Activated naive CD8-positive, alpha-beta T cell (primary cell): ENCODE measurements around the gene OLAH.

ENCODE experiments used
- H3K27ac Mint-ChIP-seq: one replicate; pipeline ENCODE4 v1.8.0; 2021; ENCODE audit warnings: mixed read lengths
- H3K27me3 Mint-ChIP-seq: one replicate; pipeline ENCODE4 v1.8.0; 2021; ENCODE audit warnings: mixed read lengths
- H3K36me3 Mint-ChIP-seq: one replicate; pipeline ENCODE4 v1.8.0; 2021; ENCODE audit warnings: mixed read lengths
- H3K4me1 Mint-ChIP-seq: one replicate; pipeline ENCODE4 v1.8.0; 2021; ENCODE audit warnings: low read depth, mixed read lengths
- H3K4me3 Mint-ChIP-seq: one replicate; pipeline ENCODE4 v1.8.0; 2021; ENCODE audit warnings: mild to moderate bottlenecking, mixed read lengths
- H3K9me3 Mint-ChIP-seq: one replicate; pipeline ENCODE4 v1.8.0; 2021; ENCODE audit warnings: low read depth, mixed read lengths

OLAH gene

DNA sequence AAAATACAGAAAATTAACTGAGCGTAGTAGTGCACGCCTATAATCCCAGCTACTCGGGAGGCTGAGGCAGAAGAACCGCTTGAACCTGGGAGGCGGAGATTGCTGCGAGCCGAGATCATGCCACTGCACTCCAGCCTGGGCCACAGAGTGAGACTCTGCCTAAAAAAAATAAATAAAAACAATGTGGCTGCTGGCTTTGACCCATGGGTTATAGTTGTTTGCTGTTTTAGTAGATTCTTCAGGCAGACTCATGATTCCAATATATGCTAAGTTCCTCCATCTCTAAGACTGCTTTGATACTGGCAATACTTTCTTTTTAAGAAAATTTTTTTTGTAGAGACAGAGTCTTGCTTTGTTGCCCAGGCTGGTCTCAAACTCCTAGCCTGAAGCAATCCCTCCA is 8.4 kb downstream of the OLAH start:
- no peak overlapping the region for H3K4me3 Mint-ChIP-seq
- no peaks in the 10 kb centered on the region for H3K36me3 Mint-ChIP-seq
- H3K9me3 Mint-ChIP-seq = no peaks in the 10 kb centered on the region
- no peak overlapping the region for H3K27ac Mint-ChIP-seq
- H3K27me3 Mint-ChIP-seq = no peaks in the 10 kb centered on the region
- H3K4me1 Mint-ChIP-seq = no peaks in the 10 kb centered on the region

DNA sequence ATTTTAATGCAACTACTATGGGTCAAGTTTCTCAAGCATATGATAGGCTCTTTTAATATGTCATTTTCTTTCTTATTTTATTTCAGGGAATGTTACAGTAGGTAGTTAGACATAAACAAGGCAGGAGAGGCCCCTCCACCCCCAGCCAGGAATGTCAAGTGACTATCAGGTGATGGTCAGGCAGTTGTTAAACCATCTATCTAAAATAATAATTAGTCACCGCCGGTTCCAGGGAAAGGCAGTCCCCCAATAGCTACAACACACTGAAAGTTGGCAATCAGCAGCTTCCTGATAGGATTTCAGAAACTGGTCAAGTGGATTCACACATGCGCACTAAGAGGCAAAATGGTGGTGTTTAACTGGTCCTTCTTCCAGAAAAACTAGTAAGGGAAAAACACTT is 9.3 kb downstream of the OLAH start:
- no peaks in the 10 kb centered on the region for H3K36me3 Mint-ChIP-seq
- no peaks in the 10 kb centered on the region for H3K4me1 Mint-ChIP-seq
- no peaks in the 10 kb centered on the region for H3K9me3 Mint-ChIP-seq
- H3K27me3 Mint-ChIP-seq = peaks cover 2% of the 10 kb centered on the region
- no peak overlapping the region for H3K4me3 Mint-ChIP-seq
- no peak overlapping the region for H3K27ac Mint-ChIP-seq

DNA sequence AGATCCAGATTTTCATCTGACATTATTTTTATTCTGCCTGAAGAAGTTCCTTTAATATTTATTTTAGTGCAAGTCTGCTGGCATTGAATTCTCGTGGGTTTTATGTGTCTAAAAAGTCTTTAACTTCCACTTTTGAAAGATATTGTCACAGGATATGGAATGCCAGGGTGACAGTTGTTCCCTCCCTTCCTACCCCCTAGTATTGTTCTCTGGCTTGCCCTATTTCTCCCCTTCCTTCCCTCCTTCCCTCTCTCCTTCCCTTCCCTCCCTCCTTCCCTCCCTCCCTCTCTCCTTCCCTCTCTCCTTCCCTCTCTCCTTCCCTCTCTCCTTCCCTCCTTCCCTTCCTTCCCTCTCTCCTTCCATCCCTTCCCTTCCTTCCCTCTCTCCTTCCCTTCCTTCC is 14.9 kb downstream of the OLAH start:
- peaks cover 7% of the 10 kb centered on the region for H3K36me3 Mint-ChIP-seq
- H3K27ac Mint-ChIP-seq = no peak overlapping the region
- H3K9me3 Mint-ChIP-seq = peaks cover 11% of the 10 kb centered on the region
- H3K4me3 Mint-ChIP-seq = no peak overlapping the region
- peaks cover 5% of the 10 kb centered on the region for H3K27me3 Mint-ChIP-seq
- no peaks in the 10 kb centered on the region for H3K4me1 Mint-ChIP-seq

DNA sequence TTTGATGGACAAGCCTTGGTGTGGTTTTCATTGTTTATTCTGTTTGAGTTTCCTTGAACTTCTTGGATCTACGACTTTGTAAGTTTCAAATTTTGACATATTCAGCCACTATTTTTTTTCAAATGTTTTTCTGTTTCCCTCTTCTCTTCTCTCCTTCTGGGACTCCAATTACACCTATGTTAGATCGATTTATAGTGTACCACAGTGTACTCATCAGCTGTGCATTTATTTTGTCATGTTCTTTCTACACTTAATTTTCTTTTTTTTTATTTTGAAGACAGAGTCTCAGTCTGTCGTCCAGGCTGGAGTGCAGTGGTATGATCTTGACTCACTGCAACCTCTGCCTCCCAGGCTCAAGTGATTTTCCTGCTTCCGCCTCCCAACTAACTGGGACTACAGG is 16.2 kb downstream of the OLAH start:
- Mint-ChIP-seq H3K27me3 (peaks cover 8% of the 10 kb centered on the region), H3K4me3 (no peak overlapping the region), H3K4me1 (no peaks in the 10 kb centered on the region), H3K9me3 (peaks cover 11% of the 10 kb centered on the region), H3K27ac (no peak overlapping the region), H3K36me3 (peaks cover 7% of the 10 kb centered on the region)

DNA sequence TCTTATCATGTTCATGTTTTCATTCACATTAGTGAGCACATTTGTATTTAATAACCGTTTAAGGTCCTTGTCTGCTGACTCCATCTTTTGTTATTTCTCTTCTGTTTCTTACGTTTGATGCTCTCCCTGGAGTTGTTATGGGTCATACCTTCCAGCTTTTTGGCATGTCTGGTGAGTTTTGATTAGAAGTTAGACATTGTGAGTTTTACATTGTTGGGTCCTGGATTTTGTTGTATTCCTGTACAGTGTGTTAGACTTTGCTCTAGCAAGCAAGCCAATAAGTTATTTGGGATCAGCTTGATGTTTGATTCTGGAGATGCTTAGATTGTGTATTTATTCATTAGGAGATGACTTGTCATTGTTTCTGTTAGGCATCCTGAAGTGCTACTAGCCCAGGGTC is 16.9 kb downstream of the OLAH start:
- Mint-ChIP-seq H3K4me1 (no peaks in the 10 kb centered on the region), H3K4me3 (no peak overlapping the region), H3K36me3 (peaks cover 12% of the 10 kb centered on the region), H3K27me3 (peaks cover 11% of the 10 kb centered on the region), H3K9me3 (peaks cover 16% of the 10 kb centered on the region), H3K27ac (no peak overlapping the region)

DNA sequence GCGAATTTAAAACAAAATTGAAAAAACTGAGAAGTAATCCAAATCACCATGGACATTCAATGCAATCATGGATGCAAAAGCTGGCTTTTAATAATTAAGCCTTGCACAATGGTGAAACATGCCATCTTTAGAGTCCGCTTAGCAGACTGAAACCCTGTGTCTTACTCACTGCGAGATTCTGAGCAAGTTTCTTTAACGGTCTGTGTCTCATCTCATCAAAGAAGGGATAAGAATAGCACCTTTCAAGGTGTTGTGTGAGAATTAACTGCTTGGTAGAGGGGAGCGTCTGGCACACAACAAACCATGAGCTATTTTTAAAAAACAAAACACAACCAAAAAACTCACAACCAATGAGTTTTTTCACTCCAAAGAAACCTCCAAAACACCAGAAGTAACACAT is 23.4 kb downstream of the OLAH start:
- Mint-ChIP-seq H3K27ac (no peak overlapping the region), H3K27me3 (peaks cover 7% of the 10 kb centered on the region), H3K4me3 (no peak overlapping the region), H3K9me3 (peaks cover 5% of the 10 kb centered on the region), H3K4me1 (no peaks in the 10 kb centered on the region), H3K36me3 (peaks cover 6% of the 10 kb centered on the region)

DNA sequence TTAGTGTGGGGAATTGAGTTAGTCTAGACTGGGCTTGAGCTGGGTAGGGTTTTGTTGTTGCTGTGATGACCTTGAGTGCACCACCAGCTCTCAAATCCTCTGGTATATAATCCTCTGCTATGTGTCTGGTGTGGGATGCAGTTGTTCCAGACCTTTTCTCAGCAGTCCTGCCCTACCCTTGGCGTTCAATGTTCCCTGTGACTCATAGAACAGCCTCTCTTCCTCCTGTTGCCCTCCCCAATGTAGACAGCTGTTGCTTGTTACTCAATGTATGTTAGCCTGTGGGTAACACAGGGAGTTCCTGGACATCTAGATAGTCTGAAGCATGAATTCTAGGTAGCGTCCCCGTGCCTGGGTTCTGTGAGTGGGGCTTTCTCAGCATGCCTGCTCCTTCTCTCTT is 25.1 kb downstream of the OLAH start:
- Mint-ChIP-seq H3K27me3 (peaks cover 9% of the 10 kb centered on the region), H3K9me3 (peaks cover 5% of the 10 kb centered on the region), H3K27ac (no peak overlapping the region), H3K4me3 (no peak overlapping the region), H3K4me1 (no peaks in the 10 kb centered on the region), H3K36me3 (peaks cover 6% of the 10 kb centered on the region)

DNA sequence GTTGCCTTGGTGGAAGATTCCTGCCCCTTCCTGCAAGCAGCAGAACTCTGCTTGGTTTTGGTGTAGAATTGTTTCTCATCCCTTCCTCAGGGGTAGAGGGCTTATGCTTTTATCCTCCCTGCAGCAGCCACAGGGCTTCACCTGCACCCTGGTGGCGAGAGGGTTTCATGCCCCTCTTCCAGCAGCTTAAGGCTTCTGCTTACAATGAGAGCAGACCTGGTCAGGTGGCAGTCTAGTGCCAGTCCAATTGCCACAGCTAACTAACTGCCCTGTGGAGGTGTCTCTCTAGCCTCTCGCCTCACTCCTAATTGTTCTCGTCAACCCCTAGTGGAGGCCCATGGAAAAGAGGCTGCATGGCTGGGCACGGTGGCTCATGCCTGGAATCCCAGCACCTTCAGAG is 25.5 kb downstream of the OLAH start:
- no peak overlapping the region for H3K27ac Mint-ChIP-seq
- H3K27me3 Mint-ChIP-seq = peaks cover 7% of the 10 kb centered on the region
- H3K36me3 Mint-ChIP-seq = peaks cover 6% of the 10 kb centered on the region
- peaks cover 5% of the 10 kb centered on the region for H3K9me3 Mint-ChIP-seq
- no peak overlapping the region for H3K4me3 Mint-ChIP-seq
- no peaks in the 10 kb centered on the region for H3K4me1 Mint-ChIP-seq

DNA sequence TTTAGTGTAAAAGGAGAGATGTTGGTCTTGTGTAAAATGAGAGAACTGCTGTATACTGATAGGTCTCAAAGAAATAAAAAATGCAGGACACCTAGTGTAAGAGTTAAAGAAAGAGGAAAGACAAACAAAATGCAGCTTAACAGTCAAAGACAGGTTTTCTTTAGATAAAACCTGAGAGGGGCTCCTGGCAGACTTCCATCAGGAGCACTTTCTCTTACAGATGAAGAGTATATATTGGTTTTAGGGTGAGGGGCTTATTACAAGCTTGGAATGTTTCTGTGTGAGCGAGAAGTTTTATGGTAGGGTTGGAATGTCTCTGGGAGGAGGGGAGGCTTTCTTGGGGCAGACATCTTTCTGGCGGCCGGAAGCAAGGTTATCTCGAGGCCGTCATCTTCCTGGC is 28.6 kb downstream of the OLAH start:
- H3K4me3 Mint-ChIP-seq = no peak overlapping the region
- H3K4me1 Mint-ChIP-seq = no peaks in the 10 kb centered on the region
- no peak overlapping the region for H3K27ac Mint-ChIP-seq
- peaks cover 3% of the 10 kb centered on the region for H3K27me3 Mint-ChIP-seq
- no peaks in the 10 kb centered on the region for H3K36me3 Mint-ChIP-seq
- no peaks in the 10 kb centered on the region for H3K9me3 Mint-ChIP-seq

DNA sequence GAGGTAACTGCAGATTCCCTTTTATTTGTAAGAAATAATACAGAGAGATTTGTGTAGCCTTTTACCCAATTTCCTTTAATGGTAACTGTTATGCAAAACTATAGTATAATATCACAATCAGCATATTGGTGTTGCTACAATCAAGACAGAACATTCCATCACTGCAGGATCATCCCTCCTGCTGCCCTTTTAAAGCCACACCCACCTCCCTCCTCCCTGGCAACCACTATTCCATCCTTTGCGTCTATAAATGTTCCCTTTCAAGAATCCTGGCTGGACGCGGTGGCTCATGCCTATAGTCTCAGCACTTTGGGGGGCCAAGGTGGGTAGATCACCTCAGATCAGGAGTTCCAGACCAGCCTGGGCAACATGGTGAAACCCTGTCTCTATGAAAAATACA is 31.7 kb downstream of the OLAH start:
- Mint-ChIP-seq H3K27ac (no peak overlapping the region), H3K36me3 (no peaks in the 10 kb centered on the region), H3K27me3 (peaks cover 3% of the 10 kb centered on the region), H3K9me3 (no peaks in the 10 kb centered on the region), H3K4me3 (no peak overlapping the region), H3K4me1 (no peaks in the 10 kb centered on the region)

DNA sequence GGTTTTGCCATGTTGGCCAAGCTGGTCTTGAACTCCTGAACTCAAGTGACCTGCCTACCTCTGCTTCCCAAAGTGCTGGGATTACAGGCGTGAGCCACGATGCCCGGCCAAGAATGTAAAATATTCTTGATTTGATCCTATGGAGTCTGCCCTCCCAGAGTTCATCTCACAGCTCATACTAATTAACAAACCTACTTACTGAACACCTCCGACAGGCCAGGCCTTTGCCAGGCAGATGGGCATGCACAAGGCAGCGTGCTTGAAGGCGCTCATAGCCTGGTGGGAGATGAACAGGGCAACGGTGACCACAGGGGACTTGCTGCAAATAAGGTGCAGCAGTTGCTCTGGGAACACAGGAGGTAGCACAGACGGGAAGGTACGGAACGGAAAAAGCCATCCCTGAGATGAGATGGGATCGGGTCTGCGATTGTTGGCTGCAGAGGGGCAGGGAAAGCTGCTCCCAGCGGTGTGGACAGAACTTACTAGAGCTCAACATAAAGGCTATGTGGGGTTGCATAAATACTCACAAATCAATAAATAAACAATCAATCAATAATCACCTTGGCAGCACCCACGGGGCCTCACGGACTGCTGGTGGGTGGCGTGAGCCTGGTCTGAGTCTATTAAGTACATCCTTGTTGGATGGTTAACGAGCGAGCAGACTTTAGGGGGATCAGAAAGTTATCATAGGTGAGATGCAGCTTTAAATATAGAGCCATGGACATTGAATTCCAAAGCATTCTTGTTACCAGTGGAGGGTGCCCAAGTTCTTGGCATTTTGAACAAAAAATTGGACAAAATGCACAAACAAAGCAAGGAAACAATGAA is 40.1 kb downstream of the OLAH start:
- no peak overlapping the region for H3K4me3 Mint-ChIP-seq

DNA sequence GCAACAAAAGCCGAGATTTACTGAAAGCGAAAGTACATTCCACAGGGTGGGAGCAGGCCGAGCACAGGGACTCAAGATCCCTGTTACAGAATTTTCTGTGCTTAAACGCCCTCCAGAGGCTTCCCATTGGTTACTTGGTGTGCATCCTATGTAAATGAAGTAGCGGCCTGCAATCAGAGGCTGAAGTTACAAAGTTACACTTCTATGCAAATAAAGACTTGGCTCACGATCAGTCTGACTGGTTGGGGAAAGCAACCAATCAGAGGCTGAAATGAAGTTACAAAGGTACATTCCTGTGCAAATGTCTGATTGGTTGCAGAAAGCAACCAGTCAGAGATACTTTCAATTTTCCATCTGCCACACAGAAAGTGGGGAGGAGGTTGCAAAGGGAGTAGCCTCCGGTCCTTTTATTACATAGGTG is 40.8 kb downstream of the OLAH start:
- Mint-ChIP-seq H3K36me3 (no peaks in the 10 kb centered on the region), H3K4me1 (peaks cover 2% of the 10 kb centered on the region), H3K27ac (no peak overlapping the region), H3K4me3 (no peak overlapping the region), H3K27me3 (no peaks in the 10 kb centered on the region), H3K9me3 (no peaks in the 10 kb centered on the region)

More for the DNA sequence above, 40.1 kb downstream of the OLAH start:
- H3K27me3 Mint-ChIP-seq = no peaks in the 10 kb centered on the region
- H3K9me3 Mint-ChIP-seq = no peaks in the 10 kb centered on the region
- H3K4me1 Mint-ChIP-seq = peaks cover 2% of the 10 kb centered on the region
- no peaks in the 10 kb centered on the region for H3K36me3 Mint-ChIP-seq
- no peak overlapping the region for H3K27ac Mint-ChIP-seq

DNA sequence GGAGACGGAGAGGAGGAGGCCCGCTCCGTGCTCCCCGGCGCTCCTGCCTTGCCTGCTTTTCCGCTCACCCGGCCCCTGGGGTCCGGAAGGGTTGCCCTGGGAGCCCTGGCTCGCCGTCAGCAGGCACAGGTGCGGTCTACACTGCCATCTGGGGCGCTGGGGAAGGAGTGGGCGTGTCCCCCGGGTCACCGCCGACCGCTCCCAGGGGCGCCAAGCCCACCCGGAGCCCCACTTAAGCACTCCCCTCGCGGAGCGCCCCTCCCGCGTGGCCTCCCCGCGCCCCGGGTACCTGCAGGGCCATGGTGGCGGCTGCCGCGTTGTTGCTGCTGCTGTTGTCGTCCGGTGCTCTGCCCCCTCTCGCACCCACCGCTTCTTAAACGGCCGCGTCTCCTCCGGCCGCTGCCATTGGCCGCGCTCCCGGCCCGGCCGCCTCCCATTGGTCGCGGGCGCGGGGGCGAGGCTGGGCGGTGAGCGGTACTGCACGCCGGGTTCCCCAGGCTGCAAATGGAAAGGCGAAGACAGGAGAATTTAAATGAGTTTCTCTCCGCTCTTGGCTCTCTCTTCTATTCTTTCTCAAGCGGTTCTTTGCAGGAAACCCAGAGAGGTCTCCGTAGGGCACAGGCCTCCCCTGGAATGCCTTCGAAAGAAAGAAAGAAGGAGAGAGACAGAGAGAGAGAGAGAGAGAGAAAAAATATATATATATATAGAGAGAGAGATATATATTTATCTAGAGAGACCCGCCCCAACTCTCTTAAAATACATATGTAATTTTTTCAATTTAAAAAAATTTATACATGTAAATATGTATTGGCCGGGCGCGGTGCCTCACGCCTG is 44.9 kb downstream of the OLAH start, which contains the start of gene ACBD7:
TSS of gene ACBD7 (minus strand) at position 349 of the 834 bp plus-strand sequence. CDS start at position 301, 48 bp downstream.
- H3K4me3 Mint-ChIP-seq = peak within 1 kb of the TSS; percentile 74
- H3K36me3 Mint-ChIP-seq = no peaks in the 10 kb centered on the region
- H3K9me3 Mint-ChIP-seq = no peaks in the 10 kb centered on the region
- H3K4me1 Mint-ChIP-seq = peaks cover 2% of the 10 kb centered on the region
- no peak within 1 kb of the TSS for H3K27ac Mint-ChIP-seq
- no peaks in the 10 kb centered on the region for H3K27me3 Mint-ChIP-seq

DNA sequence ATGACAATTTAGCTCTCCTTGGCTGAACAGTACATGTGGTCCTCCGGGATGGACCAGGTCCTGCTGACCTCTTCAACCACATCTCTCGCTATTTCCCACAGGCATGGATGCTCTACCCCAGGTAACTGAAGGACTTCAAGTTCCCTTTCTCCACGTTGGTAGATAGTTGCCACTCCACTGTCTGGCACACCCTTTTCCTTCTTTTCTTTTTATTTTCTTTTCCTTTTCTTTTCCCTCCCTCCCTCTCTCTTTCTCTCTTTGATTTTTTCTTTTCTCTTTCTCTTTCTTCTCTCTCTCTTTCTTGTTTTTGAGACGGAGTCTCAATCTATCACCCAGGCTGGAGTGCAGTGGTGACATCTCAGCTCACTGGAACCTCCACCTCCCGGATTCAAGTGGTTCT is 47.7 kb downstream of the OLAH start:
- no peaks in the 10 kb centered on the region for H3K27me3 Mint-ChIP-seq
- H3K27ac Mint-ChIP-seq = no peak overlapping the region
- no peaks in the 10 kb centered on the region for H3K36me3 Mint-ChIP-seq
- H3K4me3 Mint-ChIP-seq = no peak overlapping the region
- no peaks in the 10 kb centered on the region for H3K9me3 Mint-ChIP-seq
- peaks cover 3% of the 10 kb centered on the region for H3K4me1 Mint-ChIP-seq

DNA sequence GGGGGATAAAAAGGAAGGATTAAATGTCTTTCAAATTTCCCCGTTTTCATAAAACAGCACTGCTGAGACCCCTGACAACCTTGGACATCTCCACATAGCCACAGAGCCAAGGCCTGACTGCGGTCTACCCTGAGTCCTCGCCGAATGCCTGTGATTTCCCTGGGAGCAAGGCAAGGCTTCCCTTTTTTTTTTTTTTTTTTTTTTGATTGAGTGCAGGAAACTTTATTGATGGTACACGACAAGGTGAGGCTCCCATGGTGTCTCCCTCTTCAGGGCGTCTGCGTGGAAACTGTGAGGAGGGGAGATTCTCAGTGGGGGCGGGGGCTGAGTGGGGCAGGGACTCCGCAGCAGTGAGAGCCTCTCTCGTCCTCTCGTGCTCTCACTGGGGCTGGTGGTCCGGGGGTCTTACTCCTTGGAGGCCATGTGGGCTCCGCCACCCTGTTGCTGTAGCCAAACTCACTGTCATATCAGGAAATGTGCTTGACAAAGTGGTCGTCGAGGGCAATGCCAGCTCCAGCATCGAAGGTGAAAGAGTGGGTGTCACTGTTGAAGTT is 49.2 kb downstream of the OLAH start:
- Mint-ChIP-seq H3K36me3 (no peaks in the 10 kb centered on the region), H3K27ac (no peak overlapping the region), H3K27me3 (no peaks in the 10 kb centered on the region)

More for the DNA sequence above, 49.2 kb downstream of the OLAH start:
- Mint-ChIP-seq H3K4me3 (no peak overlapping the region), H3K4me1 (peaks cover 12% of the 10 kb centered on the region), H3K9me3 (no peaks in the 10 kb centered on the region)
